Choroid plexus epithelial cell (primary cell): Measurements from ENCODE around the gene XK.
A peak's percentile ranks its signal among the peaks of the same experiment; 100 is the strongest.

ENCODE experiments used
- DNase-seq: peaks from one replicate; pipeline ENCODE4 v3.0.0-alpha.2; 2010; ENCODE audit warnings: low read depth
- H3K4me3 ChIP-seq: 2 replicates; pipeline ENCODE4 v1.5.1; 2011; ENCODE audit warnings: low read depth, mild to moderate bottlenecking, control low read depth, low read length, moderate library complexity
- TF ChIP-seq, protein P1 (sequence below): conservative IDR thresholded peaks from 2 replicates; pipeline ENCODE4 v1.5.1; 2011; ENCODE audit warnings: low read depth, mild to moderate bottlenecking, control low read depth, inconsistent platforms, low read length, moderate library complexity

XK gene

DNA sequence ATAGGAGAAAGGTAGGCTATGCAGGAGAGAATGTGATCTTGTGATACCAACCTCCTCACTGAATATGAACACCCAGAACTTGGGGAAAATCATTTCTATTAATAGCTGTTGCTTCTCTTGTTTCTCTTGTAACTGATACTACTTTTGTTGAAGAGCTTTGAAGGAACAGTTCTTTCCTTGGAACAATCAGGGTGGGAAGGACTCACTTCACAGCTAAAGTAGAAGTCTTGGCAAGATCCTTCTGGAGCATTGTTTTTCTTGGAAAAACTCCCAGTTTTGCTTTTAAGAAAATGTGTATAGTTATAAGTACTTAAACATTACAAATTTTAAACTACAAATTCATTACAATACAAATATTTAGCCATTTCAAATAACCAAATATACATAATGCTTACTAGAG, 19.1 kb upstream of the XK start:
- H3K4me3 ChIP-seq = no peak overlapping the region
- TF ChIP-seq, protein P1, sequence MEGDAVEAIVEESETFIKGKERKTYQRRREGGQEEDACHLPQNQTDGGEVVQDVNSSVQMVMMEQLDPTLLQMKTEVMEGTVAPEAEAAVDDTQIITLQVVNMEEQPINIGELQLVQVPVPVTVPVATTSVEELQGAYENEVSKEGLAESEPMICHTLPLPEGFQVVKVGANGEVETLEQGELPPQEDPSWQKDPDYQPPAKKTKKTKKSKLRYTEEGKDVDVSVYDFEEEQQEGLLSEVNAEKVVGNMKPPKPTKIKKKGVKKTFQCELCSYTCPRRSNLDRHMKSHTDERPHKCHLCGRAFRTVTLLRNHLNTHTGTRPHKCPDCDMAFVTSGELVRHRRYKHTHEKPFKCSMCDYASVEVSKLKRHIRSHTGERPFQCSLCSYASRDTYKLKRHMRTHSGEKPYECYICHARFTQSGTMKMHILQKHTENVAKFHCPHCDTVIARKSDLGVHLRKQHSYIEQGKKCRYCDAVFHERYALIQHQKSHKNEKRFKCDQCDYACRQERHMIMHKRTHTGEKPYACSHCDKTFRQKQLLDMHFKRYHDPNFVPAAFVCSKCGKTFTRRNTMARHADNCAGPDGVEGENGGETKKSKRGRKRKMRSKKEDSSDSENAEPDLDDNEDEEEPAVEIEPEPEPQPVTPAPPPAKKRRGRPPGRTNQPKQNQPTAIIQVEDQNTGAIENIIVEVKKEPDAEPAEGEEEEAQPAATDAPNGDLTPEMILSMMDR = no peak
- peak; percentile 11 for DNase-seq

DNA sequence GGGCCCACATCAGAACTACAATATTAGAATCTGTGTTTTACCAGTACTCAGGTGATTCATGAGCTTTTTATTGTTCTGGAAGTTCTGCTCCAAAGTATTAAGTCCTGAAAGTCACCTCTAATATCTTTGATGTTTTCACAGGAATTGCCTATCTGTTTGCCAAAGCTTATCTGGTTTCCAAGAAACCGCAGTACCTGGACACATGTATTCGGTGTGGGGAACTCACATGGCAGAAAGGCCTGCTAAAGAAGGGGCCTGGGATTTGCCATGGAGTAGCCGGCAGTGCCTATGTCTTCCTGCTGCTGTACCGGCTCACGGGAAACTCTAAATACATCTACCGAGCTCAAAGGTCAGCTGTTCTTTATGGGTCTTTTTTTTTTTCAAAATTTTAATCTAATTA, 18.4 kb upstream of the XK start:
- H3K4me3 ChIP-seq = no peak overlapping the region
- no peak for DNase-seq
- TF ChIP-seq, protein P1 = no peak

DNA sequence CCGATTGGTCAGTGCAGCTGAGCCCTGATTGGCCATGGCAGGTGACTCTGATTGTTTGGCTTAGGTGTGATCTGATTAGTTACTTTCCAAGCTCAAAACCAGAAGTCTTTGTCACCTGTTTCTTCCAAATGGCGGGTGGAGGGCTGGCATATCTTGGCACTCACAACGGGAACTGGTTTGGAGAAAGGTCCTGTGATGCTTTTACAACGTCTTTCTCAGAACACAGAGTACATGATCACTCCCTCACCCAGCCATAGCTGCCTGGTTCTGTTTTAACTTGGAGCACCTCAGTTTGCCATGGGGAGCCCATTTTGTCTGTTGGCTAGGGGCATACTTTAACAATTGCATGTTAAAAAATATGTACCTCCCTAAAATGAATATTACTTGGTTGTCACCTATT, 13.0 kb upstream of the XK start:
- TF ChIP-seq, protein P1 = no peak
- no peak overlapping the region for H3K4me3 ChIP-seq
- no peak for DNase-seq

DNA sequence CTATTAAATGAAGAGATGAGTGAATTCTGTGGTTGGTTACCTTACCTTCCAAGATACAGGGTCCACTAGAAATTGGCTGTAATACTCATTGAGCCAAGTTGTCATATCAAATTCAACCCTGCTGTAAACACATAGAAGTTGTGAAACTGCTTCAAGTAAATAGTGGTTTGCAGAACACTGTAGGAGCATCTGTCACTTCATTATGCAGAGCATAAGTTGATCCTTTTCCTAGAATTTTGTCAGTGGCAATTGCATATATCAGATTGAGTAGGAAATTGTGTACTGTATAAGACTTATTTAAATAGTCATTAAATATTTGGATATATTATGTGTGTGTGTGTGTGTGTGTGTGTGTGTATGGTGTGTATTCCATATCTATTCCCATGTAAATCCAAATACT, 8.8 kb upstream of the XK start:
- TF ChIP-seq, protein P1 = no peak
- H3K4me3 ChIP-seq = no peak overlapping the region
- DNase-seq = no peak

DNA sequence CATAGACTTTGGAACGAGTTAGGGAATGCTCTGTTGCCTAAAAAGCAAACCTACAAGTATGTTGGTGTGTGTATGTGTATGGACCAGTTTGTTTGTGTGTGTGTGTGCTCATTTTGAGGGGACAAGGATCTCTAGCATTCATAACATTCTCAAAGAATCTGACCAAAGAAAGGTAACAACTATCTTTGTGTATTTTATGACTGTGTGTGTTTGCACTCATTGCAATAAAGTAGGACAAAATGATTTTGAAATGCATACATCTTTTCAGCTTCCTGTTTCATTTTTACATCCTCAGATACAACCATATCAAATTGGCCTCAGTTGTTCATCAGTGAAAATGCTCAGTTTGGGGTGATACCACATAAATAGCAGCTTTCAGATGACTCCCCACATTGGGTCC, 8.3 kb upstream of the XK start:
- TF ChIP-seq, protein P1 = no peak
- no peak overlapping the region for H3K4me3 ChIP-seq
- no peak for DNase-seq

DNA sequence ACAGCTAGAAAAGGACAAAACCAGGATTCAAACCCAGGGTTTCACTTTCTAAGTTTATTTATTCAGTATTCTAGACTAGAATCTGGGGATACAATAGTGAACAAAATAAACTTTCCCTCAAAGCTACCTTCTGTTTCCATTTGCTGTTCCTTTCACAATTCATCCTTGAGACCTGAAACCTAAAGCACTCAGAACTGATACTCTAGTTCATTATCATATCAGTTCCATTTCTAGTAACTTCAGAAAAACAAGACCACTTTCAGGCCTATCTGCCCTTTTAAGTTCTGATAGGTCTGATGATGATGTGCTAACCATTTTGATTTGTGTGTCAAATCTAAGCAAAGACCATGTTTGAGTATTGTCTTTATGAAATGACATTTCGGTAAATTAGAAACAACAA, 7.8 kb upstream of the XK start:
- TF ChIP-seq, protein P1 = no peak
- H3K4me3 ChIP-seq = no peak overlapping the region
- no peak for DNase-seq

DNA sequence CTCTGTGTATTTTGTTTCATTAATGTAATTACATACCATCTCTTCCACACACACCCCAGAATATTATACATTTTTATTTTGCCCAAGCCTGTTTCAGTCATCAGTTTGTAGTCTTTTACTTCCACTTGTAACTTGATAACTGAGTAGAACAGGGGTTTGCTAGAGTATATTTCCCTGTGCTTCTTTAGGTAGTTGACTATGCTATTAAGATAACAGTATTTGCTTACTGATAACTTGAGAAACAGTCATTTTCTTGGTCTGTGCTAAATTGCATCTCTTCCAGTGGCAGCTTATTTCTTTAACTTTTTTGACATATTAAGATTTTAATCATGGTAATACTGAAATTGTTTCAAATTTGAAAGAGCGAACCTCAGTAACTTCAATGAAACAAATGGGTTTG, 7.0 kb upstream of the XK start:
- DNase-seq = no peak
- TF ChIP-seq, protein P1 = no peak

More for the DNA sequence above, 7.0 kb upstream of the XK start:
- no peak overlapping the region for H3K4me3 ChIP-seq
